Activated CD8-positive, alpha-beta T cell treated with anti-CD3 and anti-CD28 coated beads for 36 hours (primary cell): ENCODE data around the gene PSORS1C2. TPM values are rescaled to one million over a fixed set of nuclear protein-coding genes. Genes with fewer than 3 reads are reported as not detected.
"Not testable (repeated sequence)": the region's sequence is repeated elsewhere in the genome, so short reads cannot be mapped to it uniquely, and the experiment has no call there.

ENCODE experiments used
- ATAC-seq: fragments of 200-7000 bp; cut with Tn5 transposase; one replicate; pipeline ENCODE4 v1.10.0; 2021; ENCODE audit warnings: mild to moderate bottlenecking, moderate library complexity
- CTCF ChIA-PET: fragments of 350-600 bp; sonication (Branson Sonifier 250); formaldehyde crosslinking; loops from one replicate; lab custom pipeline; 2021; ENCODE audit warnings: antibody characterized with exemption; lab: Charles Lee
- POLR2A ChIA-PET: fragments of 350-600 bp; sonication (Branson Sonifier 250); formaldehyde crosslinking; loops from one replicate; lab custom pipeline; 2021; ENCODE audit warnings: antibody characterized with exemption; lab: Charles Lee
- DNase-seq: peaks from one replicate; pipeline ENCODE4 v3.0.0-alpha.2; 2020
- H3K27ac Mint-ChIP-seq: one replicate; pipeline ENCODE4 v1.8.0; 2021; ENCODE audit warnings: mild to moderate bottlenecking, mixed read lengths
- H3K27me3 Mint-ChIP-seq: one replicate; pipeline ENCODE4 v1.8.0; 2021; ENCODE audit warnings: mixed read lengths
- H3K36me3 Mint-ChIP-seq: one replicate; pipeline ENCODE4 v1.8.0; 2021; ENCODE audit warnings: low read depth, mixed read lengths
- H3K4me1 Mint-ChIP-seq: one replicate; pipeline ENCODE4 v1.8.0; 2021; ENCODE audit warnings: low read depth, mixed read lengths
- H3K4me3 Mint-ChIP-seq: one replicate; pipeline ENCODE4 v1.8.0; 2021; ENCODE audit warnings: mild to moderate bottlenecking, moderate library complexity, mixed read lengths
- H3K9me3 Mint-ChIP-seq: one replicate; pipeline ENCODE4 v1.8.0; 2021; ENCODE audit warnings: mixed read lengths
- intact Hi-C: fragments of 100-400 bp; cut with micrococcal nuclease; formaldehyde crosslinking; loops from one replicate; pipeline ENCODE4 v1.10.0; 2022
- total RNA-seq, 2 experiments: library from RNA; stranded (reverse); gene quantifications; one replicate each; pipeline ENCODE4 v1.2.3, GENCODE V29; 2021
- TF ChIP-seq, protein P1 (sequence below): fragments of 200-600 bp; IDR thresholded peaks from one replicate; pipeline ENCODE4 v1.8.0; 2022; ENCODE audit warnings: antibody characterized with exemption, mild to moderate bottlenecking

The PSORS1C2 gene
- total RNA-seq, 2 experiments from 2014 or later, result not detected

DNA sequence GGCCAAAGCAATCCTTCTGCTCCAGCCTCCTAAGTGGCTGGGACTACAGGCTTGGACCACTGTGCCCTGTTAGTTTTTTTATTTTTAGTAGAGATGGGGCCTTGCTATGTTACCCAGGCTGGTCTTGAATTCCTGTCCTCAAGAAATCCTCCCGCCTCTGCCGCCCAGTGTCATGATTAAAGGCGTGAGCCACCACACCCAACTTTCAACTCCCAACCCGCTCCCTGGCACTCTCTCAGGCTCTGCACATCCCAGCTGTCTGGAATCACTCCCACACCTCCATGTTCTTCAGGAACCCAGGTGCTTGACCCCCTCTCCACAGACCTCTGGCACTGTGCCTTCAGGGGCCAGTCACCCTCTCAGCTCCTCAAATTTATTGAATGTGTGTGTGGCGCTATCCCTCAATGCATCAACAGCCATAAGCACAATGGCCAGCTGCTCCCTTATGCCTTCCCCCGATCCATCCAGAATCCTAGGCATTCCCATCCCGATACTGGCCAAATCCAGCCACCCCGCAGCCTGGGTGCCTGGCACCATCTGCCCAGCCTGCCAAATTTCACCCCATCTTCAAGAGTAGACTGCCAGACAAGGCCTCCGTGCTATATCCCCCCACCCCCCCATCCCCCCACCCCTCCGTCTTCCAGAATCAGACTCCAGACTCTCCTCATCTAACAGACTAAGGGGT is 32.3 kb upstream of the PSORS1C2 start:
- POLR2A ChIA-PET, result interaction anchor here (0.9 to 1.1 kb wide), 2 partner anchors 8 to 15 kb away, joined by 3 to 4 read pairs; no protein-coding TSS in a partner anchor
- Mint-ChIP-seq H3K27me3 (no peaks in the 10 kb centered on the region), H3K9me3 (no peaks in the 10 kb centered on the region), H3K4me3 (no peak overlapping the region), H3K4me1 (peaks cover 7% of the 10 kb centered on the region), H3K36me3 (no peaks in the 10 kb centered on the region), H3K27ac (no peak overlapping the region)
- TF ChIP-seq, protein P1, sequence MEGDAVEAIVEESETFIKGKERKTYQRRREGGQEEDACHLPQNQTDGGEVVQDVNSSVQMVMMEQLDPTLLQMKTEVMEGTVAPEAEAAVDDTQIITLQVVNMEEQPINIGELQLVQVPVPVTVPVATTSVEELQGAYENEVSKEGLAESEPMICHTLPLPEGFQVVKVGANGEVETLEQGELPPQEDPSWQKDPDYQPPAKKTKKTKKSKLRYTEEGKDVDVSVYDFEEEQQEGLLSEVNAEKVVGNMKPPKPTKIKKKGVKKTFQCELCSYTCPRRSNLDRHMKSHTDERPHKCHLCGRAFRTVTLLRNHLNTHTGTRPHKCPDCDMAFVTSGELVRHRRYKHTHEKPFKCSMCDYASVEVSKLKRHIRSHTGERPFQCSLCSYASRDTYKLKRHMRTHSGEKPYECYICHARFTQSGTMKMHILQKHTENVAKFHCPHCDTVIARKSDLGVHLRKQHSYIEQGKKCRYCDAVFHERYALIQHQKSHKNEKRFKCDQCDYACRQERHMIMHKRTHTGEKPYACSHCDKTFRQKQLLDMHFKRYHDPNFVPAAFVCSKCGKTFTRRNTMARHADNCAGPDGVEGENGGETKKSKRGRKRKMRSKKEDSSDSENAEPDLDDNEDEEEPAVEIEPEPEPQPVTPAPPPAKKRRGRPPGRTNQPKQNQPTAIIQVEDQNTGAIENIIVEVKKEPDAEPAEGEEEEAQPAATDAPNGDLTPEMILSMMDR, result no peak
- no peak for DNase-seq
- no peak for ATAC-seq
- intact Hi-C loops, result no loop called here
- CTCF ChIA-PET, result no interaction called here

DNA sequence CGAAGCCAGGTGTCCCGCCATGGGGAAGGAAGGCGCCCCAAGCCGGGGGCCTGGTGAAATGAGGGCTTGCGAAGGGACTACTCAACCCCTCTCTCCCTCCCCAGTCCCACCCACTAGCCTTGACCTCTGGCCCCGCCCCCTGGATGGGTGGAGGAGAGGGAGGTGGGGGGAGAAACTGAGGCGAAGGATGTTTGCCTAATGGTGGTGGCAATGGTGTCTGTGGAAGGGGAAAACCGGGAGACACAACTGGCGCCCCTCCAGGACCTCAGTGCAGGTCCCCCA is 31.7 kb upstream of the PSORS1C2 start, which contains the start of gene POU5F1:
TSS of gene POU5F1 (minus strand) at position 83 of the 282 bp plus-strand sequence. CDS start at position 21, 62 bp downstream.
- CTCF ChIA-PET, result no interaction called here
- Mint-ChIP-seq H3K27ac (no peak within 1 kb of the TSS), H3K9me3 (no peaks in the 10 kb centered on the region), H3K27me3 (no peaks in the 10 kb centered on the region), H3K36me3 (no peaks in the 10 kb centered on the region), H3K4me3 (no peak within 1 kb of the TSS), H3K4me1 (peaks cover 1% of the 10 kb centered on the region)
- DNase-seq (no peak), ATAC-seq (no peak)
- intact Hi-C loops, result no loop called here
- TF ChIP-seq, protein P1, result no peak
- POLR2A ChIA-PET, result no interaction called here

DNA sequence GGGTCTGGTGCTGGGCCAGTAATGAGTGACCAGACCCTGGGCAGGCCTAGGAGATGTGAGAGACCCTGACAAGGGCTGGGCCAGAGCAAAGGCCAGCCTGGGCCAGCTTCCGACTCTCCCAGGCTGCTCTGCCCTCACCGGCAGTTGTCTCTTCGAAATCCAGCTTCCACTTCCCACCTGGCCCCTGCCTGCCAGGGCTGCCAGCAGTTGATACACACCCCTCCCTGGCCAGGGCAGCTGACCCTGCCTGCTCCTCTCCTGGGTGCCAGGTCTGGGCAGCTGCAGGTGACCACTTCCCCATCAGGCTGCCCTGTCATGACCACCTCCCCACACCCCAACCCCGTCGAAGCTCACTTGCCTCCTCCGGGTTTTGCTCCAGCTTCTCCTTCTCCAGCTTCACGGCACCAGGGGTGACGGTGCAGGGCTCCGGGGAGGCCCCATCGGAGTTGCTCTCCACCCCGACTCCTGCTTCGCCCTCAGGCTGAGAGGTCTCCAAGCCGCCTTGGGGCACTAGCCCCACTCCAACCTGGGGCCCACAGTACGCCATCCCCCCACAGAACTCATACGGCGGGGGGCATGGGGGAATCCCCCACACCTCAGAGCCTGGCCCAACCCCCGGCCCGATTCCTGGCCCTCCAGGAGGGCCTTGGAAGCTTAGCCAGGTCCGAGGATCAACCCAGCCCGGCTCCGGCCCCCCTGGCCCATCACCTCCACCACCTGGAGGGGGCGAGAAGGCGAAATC is 31.2 kb upstream of the PSORS1C2 start:
- H3K9me3 Mint-ChIP-seq, H3K27me3 Mint-ChIP-seq, POLR2A ChIA-PET, H3K4me1 Mint-ChIP-seq, H3K36me3 Mint-ChIP-seq, H3K27ac Mint-ChIP-seq, H3K4me3 Mint-ChIP-seq, DNase-seq, CTCF ChIA-PET, intact Hi-C loops, ATAC-seq: not testable (repeated sequence)

DNA sequence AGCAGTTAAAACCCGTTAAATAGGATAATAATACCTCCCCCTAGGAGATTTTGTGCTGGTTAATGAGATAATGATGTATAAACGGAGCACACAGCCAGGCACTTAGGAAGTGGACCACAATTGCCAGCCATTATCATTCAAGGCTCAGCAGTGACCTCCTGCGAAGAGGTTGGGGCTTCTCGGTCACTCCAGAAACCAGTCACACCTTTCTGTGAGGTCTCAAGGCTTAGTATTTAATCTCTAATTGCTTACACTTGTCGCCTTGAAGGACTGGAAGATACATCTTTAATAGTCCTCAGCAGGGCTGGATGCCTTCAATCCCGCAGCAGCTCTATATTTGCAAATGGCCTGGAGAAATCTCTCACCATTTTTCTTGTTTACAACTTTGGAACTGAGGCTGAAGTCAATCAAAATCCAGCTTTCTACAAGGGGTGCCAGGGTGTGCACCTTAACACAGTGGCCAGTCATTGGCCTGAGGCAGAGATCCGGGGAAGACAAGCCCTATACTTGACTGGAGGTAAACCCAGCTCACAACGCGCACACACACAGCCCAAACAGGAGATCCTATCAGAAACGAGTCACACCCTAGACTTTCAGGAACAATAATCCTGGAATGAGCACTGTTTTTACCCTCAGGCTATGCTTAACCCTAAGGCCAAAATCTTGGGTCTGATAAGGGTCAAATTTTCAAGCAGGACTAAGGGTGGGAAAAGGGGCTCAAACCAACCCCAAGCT is 30.4 kb upstream of the PSORS1C2 start:
- ChIA-PET CTCF (no interaction called here), POLR2A (no interaction called here)
- no peak overlapping the region for H3K4me3 Mint-ChIP-seq
- intact Hi-C loops, result no loop called here
- H3K36me3 Mint-ChIP-seq, result no peaks in the 10 kb centered on the region
- TF ChIP-seq, protein P1, result no peak
- DNase-seq (no peak), ATAC-seq (no peak)
- H3K9me3 Mint-ChIP-seq, result no peaks in the 10 kb centered on the region
- peaks cover 6% of the 10 kb centered on the region for H3K4me1 Mint-ChIP-seq
- H3K27ac Mint-ChIP-seq, result no peak overlapping the region
- H3K27me3 Mint-ChIP-seq, result no peaks in the 10 kb centered on the region

DNA sequence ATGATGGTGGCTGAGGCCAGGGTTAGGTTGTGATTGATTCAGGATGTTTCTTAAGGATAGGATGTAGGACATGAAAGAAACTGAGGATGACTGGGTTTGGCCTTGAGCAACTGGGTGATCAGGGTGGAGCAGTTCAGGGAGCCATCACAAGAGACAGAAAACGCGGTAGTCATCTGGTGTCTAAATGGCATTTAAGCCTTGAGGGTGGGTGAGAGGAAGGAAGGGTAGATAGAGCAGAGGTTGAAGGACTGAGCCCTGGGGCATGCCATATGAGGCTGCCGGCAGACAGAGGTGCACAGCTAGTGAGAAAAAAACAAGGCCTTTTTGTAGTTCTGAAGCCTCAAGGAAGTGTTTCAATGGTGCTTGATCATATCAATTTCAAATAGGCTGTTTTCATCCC is 29.7 kb upstream of the PSORS1C2 start:
- ChIA-PET CTCF (no interaction called here), POLR2A (interaction anchor here (1.2 kb wide), 1 partner anchor 19 kb away, joined by 3 read pairs; no protein-coding TSS in a partner anchor)
- Mint-ChIP-seq H3K4me3 (no peak overlapping the region), H3K4me1 (peaks cover 11% of the 10 kb centered on the region), H3K27ac (no peak overlapping the region), H3K27me3 (no peaks in the 10 kb centered on the region), H3K9me3 (no peaks in the 10 kb centered on the region), H3K36me3 (peaks cover 3% of the 10 kb centered on the region)
- intact Hi-C loops, result no loop called here
- TF ChIP-seq, protein P1, result no peak
- no peak for DNase-seq
- no peak for ATAC-seq
